Stomach (tissue), 4 donors: ENCODE results near the gene NVL.

Source experiments
- EP300 ChIP-seq: sonication (generic); formaldehyde crosslinking; IDR thresholded peaks from one replicate; pipeline ENCODE4 v1.6.1; 2017; ENCODE audit warnings: antibody characterized with exemption
- POLR2AphosphoS5 ChIP-seq, 3 donors: sonication (generic); formaldehyde crosslinking; IDR thresholded peaks; one replicate each; pipeline ENCODE4 v1.6.1; 2016; ENCODE audit warnings: antibody characterized with exemption in 3 of 3
- TF ChIP-seq, protein P1 (sequence below), 7 experiments: fragments of 450-650 bp in 4 of 7; fragments of 200-600 bp in 3 of 7; sonication (generic) in 3 of 7; IDR thresholded peaks; one replicate each; pipeline ENCODE4 v1.5.1; 2016 to 2019; ENCODE audit warnings: antibody characterized with exemption in 7 of 7, control low read depth in 2 of 7, mild to moderate bottlenecking in 1 of 7

DNA sequence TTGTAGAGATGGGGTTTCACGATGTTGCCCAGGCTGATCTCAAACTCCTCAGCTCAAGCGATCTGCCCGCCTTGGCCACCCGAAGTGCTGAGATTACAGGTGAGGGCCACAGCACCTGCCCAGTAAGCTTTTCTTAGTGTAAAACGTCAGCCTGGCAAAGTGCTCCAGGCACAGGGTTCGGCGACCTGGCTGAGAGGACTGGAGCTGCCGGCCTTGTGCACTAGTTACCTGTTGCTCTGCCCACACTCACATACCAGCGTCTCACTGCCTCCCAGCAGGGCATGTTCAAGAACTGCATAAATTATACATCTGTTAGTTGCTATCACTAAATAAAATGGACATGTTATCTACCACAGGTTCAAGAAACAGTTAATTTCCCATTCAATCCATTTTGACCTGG lies 91.8 kb downstream of the NVL start:
- TF ChIP-seq EP300 (no peak), POLR2AphosphoS5 (IDR thresholded peaks at IDR 0.05) (no peak)
- TF ChIP-seq, protein P1, sequence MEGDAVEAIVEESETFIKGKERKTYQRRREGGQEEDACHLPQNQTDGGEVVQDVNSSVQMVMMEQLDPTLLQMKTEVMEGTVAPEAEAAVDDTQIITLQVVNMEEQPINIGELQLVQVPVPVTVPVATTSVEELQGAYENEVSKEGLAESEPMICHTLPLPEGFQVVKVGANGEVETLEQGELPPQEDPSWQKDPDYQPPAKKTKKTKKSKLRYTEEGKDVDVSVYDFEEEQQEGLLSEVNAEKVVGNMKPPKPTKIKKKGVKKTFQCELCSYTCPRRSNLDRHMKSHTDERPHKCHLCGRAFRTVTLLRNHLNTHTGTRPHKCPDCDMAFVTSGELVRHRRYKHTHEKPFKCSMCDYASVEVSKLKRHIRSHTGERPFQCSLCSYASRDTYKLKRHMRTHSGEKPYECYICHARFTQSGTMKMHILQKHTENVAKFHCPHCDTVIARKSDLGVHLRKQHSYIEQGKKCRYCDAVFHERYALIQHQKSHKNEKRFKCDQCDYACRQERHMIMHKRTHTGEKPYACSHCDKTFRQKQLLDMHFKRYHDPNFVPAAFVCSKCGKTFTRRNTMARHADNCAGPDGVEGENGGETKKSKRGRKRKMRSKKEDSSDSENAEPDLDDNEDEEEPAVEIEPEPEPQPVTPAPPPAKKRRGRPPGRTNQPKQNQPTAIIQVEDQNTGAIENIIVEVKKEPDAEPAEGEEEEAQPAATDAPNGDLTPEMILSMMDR (IDR thresholded peaks at IDR 0.05): no peak
